22Rv1 (cell line): ENCODE data around the gene GNPTAB.

Experiments used
- H3K27ac ChIP-seq: fragments of 450-650 bp; 2 replicates; pipeline ENCODE4 v1.5.1; 2017
- ZFX ChIP-seq: fragments of 450-650 bp; IDR thresholded peaks from 2 replicates; pipeline ENCODE4 v1.6.1; 2017; ENCODE audit warnings: antibody characterized with exemption, borderline replicate concordance
- TF ChIP-seq, protein P1 (sequence below): fragments of 450-650 bp; IDR thresholded peaks from 2 replicates; pipeline ENCODE4 v1.5.1; 2017; ENCODE audit warnings: mild to moderate bottlenecking

The GNPTAB gene

DNA sequence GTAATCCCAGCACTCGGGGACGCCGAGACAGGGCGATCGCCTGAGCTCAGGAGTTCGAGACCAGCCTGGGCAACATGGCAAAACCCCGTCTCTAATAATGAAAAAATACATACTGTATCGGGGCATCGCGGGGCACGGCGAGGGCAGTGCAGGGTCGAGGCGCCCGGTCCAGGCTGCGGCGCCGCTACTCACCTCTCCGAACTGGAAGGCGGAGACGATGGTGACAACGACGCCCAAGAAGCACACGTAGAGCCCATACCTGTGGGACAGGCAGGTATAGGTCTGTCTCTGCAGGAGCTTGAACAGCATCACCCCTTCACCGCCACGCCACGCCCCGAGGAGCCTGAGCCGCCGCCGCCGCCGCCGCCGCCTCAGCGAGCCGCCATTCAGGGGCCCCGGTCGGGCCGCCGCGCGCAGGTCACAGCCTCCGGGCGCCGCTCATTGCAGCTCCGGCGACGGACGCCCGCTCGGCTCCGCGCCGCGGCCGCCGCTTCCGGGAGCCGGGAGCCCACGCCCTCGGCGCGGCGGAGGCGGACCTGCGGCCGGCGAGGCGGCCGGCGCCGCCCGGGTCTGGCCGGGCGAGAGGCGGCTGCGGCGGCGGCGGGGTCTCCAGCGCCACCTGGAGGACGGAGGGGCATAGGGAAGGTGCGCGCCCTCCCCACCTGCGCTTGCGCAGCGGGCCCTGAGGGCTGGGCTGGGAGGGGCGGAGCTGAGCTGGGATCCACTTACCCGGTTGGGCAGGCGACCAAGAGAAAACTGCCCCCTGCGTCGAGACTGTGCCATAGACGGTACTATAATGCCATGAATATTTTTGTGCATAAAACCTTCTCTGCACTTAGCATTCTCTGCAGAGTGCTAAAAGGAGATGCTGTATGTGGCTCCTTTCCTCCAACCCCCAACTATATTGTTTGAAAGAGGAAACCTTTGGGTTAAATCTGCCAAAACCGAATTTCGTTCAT, at the start of gene GNPTAB:
GNPTAB (minus strand) TSS at position 593 of the 959 bp plus-strand sequence; CDS start at position 309, 284 bp downstream.
- H3K27ac ChIP-seq: peak within 1 kb of the TSS; percentile 80
- TF ChIP-seq, protein P1, sequence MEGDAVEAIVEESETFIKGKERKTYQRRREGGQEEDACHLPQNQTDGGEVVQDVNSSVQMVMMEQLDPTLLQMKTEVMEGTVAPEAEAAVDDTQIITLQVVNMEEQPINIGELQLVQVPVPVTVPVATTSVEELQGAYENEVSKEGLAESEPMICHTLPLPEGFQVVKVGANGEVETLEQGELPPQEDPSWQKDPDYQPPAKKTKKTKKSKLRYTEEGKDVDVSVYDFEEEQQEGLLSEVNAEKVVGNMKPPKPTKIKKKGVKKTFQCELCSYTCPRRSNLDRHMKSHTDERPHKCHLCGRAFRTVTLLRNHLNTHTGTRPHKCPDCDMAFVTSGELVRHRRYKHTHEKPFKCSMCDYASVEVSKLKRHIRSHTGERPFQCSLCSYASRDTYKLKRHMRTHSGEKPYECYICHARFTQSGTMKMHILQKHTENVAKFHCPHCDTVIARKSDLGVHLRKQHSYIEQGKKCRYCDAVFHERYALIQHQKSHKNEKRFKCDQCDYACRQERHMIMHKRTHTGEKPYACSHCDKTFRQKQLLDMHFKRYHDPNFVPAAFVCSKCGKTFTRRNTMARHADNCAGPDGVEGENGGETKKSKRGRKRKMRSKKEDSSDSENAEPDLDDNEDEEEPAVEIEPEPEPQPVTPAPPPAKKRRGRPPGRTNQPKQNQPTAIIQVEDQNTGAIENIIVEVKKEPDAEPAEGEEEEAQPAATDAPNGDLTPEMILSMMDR: peak; percentile 100
- TF ChIP-seq ZFX: no peak

DNA sequence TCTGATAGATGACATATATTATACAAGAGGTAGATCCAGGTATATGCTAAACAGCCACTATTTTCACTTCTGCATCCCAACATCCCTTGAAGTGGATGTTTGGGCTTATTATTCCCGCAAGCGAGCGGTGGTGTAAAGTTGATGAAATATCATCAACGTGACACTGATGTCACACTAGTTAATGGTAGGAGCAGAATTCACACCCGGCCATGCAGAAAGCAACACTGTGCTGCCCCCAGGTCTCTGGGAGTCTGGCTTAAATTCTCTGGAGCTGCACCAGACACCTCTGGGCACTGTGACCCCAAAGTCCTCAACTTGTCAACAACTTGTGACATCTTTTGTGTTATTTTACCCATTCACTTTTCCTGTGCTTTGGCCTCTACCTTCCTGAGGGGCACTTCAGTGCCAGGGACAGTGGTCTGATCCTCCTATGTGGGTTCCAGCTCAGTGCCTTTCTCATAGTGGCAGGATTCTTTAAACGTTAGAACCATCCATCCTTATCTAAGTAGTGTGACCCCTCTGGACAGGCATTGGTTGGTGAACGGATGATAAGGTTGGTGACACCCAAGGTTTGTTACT, 47.6 kb upstream of the GNPTAB start:
- no peak overlapping the region for H3K27ac ChIP-seq
- TF ChIP-seq ZFX: no peak
- TF ChIP-seq, protein P1: no peak

DNA sequence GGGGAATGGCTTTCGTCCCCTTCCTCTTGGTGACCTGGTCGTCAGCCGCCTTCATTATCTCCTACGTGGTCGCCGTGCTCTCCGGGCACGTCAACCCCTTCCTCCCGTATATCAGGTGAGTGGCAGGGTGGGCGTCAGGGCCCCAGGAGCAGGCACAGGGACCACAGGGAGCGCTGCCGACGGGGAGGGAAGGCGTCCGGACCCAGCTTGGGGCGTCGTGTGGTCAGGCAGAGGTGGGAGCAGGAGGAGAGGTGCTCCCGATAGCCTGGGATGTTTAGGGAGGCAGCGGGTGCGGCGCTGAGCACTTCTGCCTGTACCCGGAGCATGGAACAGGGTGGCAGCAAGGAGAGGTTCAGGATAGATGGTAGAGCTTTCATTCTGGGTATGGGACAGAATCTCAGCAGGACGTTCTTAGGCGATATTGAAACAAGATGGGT, 47.1 kb upstream of the GNPTAB start:
- H3K27ac ChIP-seq: peak overlapping the region; percentile 63
- TF ChIP-seq, protein P1: no peak; the same call in 1 of the 2 replicates
- TF ChIP-seq ZFX: no peak

DNA sequence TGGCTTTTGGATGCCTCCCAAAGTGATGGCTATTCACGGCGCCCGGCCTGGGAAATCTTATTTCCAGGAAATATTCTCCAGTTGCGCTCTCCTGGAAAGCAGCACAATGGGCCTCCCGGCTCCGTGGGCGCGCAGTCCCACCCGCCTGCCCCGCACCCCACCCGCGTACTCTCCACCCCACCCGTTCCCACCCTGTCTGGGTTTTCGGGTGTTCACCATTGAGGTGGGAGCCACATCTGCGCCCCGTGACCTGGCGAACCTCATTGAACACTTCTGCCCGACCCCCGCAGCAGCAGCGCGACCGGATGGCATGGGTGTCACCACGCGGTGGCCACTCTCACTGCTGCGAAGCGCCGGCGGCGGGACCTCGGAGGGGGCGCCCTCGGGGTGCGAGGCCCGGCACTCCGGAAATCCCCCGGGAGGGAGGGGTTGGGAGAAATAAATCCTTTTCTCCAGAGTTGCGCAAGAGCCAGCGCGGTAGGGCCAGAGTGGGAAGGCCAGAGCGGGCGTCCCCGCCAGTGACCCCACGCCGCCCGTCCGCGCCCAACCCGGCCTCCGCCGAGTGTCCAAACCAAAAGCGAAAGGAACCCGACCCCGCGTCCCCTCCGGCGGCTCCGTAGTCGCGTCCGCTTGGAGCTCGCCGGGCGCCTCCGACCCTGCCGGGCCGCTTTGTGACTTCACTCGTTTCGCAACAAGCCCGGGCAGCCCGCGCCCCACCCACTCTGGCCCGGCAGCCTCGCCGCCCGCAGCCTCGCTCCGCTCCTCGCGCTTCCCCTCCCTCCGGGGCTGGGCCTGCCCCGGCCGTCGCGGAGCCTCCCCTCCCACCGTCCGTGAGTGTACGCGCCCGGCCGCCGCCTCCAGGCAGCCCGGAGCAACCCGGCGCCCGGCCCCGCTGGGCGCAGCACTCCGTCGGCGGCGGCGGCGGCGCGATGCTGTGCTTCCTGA, 46.4 kb upstream of the GNPTAB start, which contains the start of gene DRAM1:
DRAM1 (plus strand) TSS at position 720 of the 945 bp plus-strand sequence; CDS start at position 930, 210 bp downstream.
- H3K27ac ChIP-seq: peak within 1 kb of the TSS; percentile 63
- TF ChIP-seq ZFX: no peak
- TF ChIP-seq, protein P1: no peak; the same call in none of the 2 replicates

DNA sequence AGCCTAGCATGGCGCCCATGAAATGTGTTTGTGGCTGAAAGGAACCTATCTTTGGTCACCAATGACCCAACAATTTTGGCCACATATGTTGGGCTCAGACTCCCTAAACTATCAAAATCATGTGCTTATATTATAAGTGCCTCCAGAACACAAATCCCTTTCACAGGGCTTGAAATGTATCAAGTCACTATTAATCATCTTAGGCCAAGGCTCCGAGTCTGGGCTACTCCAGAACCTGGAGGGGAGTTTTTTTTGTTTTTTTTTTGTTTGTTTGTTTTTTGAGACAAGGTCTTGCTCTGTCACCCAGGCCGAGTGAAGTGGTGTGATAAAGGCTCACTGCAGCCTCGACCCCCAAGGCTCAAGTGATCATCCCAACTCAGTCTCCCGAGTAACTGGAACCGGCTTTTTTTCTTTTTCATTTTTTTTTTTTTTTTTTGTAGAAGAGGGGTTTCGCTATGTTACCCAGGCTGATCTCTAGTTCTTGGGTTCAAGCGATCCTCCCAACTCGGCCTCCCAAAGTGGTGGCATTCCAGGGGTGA, 45.6 kb upstream of the GNPTAB start:
- no peak overlapping the region for H3K27ac ChIP-seq
- TF ChIP-seq, protein P1: no peak
- TF ChIP-seq ZFX: no peak

DNA sequence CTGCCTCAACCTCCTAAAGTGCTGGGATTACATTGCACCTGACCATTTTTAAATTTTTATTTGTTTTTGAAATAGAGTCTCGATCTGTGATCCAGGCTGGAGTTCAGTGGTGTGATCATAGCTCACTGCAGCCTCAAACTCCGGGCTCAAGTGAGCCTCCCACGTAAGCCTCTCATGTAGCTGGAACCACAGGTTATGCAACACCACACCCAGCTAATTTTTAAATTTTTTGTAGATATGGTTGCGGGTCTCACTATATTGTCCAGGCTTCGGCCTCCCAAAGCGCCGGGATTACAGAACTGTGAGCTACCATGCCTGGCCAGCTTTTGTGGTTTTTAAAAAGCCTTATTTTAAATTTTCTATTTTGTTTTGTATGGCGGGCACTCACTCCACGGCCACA, 44.4 kb upstream of the GNPTAB start:
- no peak overlapping the region for H3K27ac ChIP-seq
- TF ChIP-seq, protein P1: no peak
- TF ChIP-seq ZFX: no peak
